GM12874 (cell line): ENCODE measurements around the gene F7.

Experiments
- CTCF ChIP-seq: IDR thresholded peaks from 2 replicates; pipeline ENCODE4 v1.5.1; 2011; ENCODE audit warnings: low read depth, mild to moderate bottlenecking, control low read depth, low read length, moderate library complexity; ENCODE audit not compliant: insufficient read depth

F7 gene

GRCh38 chr13:113061271-113061625, 44.3 kb upstream of the F7 start:
- TF ChIP-seq CTCF, result no peak

- no peak for TF ChIP-seq CTCF
These were observed 43.7 kb upstream of the F7 start for GRCh38 chr13:113061796-113062425.

- TF ChIP-seq CTCF, result no peak
These were observed 42.9 kb upstream of the F7 start for GRCh38 chr13:113062691-113063090.

- TF ChIP-seq CTCF, result no peak
These were observed 42.5 kb upstream of the F7 start for GRCh38 chr13:113063091-113063491.

GRCh38 chr13:113064000-113064533, 41.5 kb upstream of the F7 start:
- no peak for TF ChIP-seq CTCF

GRCh38 chr13:113064534-113065405, 40.8 kb upstream of the F7 start:
- no peak for TF ChIP-seq CTCF

GRCh38 chr13:113065406-113066141, 40.0 kb upstream of the F7 start:
- no peak for TF ChIP-seq CTCF
